ENCODE data around the gene NCKAP5. TPM values are rescaled to one million over a fixed set of nuclear protein-coding genes. Genes with fewer than 3 reads are reported as not detected.
A peak's percentile ranks its signal among the peaks of the same experiment; 100 is the strongest.

NCKAP5 gene
- total RNA-seq, 2 donors from 2014 or later, result 2.0 to 7.1 TPM

- no peaks in the 10 kb centered on the region for H3K9me3 ChIP-seq
- DNase-seq (ENCODE audit: low spot score), result no peak
- H3K4me3 ChIP-seq, result peak overlapping the region; percentile 25 to 30
- intact Hi-C loops (cut with DNase I), result no loop called here
- 3% methylated on average over 54 of the region's 68 CpGs for WGBS
- H3K4me1 ChIP-seq (replicated peaks), result no peaks in the 10 kb centered on the region
- TF ChIP-seq POLR2A (IDR thresholded peaks at IDR 0.05) (no peak), CTCF (IDR thresholded peaks at IDR 0.05) (no peak), POLR2AphosphoS5 (IDR thresholded peaks at IDR 0.05) (no peak)
- no peaks in the 10 kb centered on the region for H3K36me3 ChIP-seq
- H3K27me3 ChIP-seq (replicated peaks; ENCODE audit: insufficient read depth), result peaks cover 9% of the 10 kb centered on the region
- no peak overlapping the region for H3K27ac ChIP-seq
These were observed 302.0 kb downstream of the NCKAP5 start for GRCh38 chr2:133266041-133266925.

GRCh38 chr2:133265432-133265949 lies 302.8 kb downstream of the NCKAP5 start:
- Histone ChIP-seq H3K27me3 (replicated peaks; ENCODE audit: insufficient read depth) (peaks cover 9% of the 10 kb centered on the region), H3K4me3 (peak overlapping the region in 1 of 2 donors; percentile 30), H3K9me3 (no peaks in the 10 kb centered on the region), H3K27ac (no peak overlapping the region), H3K4me1 (replicated peaks) (no peaks in the 10 kb centered on the region), H3K36me3 (no peaks in the 10 kb centered on the region)
- TF ChIP-seq POLR2A (IDR thresholded peaks at IDR 0.05), result no peak
- TF ChIP-seq CTCF (IDR thresholded peaks at IDR 0.05), result no peak
- no peak for TF ChIP-seq POLR2AphosphoS5 (IDR thresholded peaks at IDR 0.05)
- DNase-seq (ENCODE audit: low spot score), result no peak
- WGBS, result 38% methylated on average over 16 of the region's 19 CpGs
- intact Hi-C loops (cut with DNase I), result no loop called here

GRCh38 chr2:133264989-133265401 lies 303.3 kb downstream of the NCKAP5 start:
- Histone ChIP-seq H3K27me3 (replicated peaks; ENCODE audit: insufficient read depth) (peaks cover 9% of the 10 kb centered on the region), H3K4me3 (no peak overlapping the region), H3K27ac (no peak overlapping the region), H3K36me3 (no peaks in the 10 kb centered on the region), H3K4me1 (replicated peaks) (no peaks in the 10 kb centered on the region), H3K9me3 (no peaks in the 10 kb centered on the region)
- TF ChIP-seq CTCF (IDR thresholded peaks at IDR 0.05) (no peak), POLR2A (IDR thresholded peaks at IDR 0.05) (no peak), POLR2AphosphoS5 (IDR thresholded peaks at IDR 0.05) (no peak)
- WGBS, result 78% methylated on average over 7 of the region's 7 CpGs
- no peak for DNase-seq (ENCODE audit: low spot score)
- intact Hi-C loops (cut with DNase I), result no loop called here

- Histone ChIP-seq H3K27ac (no peak overlapping the region), H3K9me3 (no peaks in the 10 kb centered on the region), H3K27me3 (replicated peaks; ENCODE audit: insufficient read depth) (peaks cover 9% of the 10 kb centered on the region), H3K36me3 (no peaks in the 10 kb centered on the region), H3K4me1 (replicated peaks) (no peaks in the 10 kb centered on the region), H3K4me3 (no peak overlapping the region)
- no peak for DNase-seq (ENCODE audit: low spot score)
- TF ChIP-seq POLR2AphosphoS5 (IDR thresholded peaks at IDR 0.05) (no peak), CTCF (IDR thresholded peaks at IDR 0.05) (peak in 1 of 4 experiments; percentile 11), POLR2A (IDR thresholded peaks at IDR 0.05) (no peak)
- 38% methylated on average over 2 of the region's 2 CpGs for WGBS
- intact Hi-C loops (cut with DNase I), result no loop called here
These were observed 305.4 kb downstream of the NCKAP5 start for GRCh38 chr2:133262893-133263292.

Measured in prostate gland (tissue), 2 donors.